ENCODE measurements around the gene ASIC2.

The ASIC2 gene

DNA sequence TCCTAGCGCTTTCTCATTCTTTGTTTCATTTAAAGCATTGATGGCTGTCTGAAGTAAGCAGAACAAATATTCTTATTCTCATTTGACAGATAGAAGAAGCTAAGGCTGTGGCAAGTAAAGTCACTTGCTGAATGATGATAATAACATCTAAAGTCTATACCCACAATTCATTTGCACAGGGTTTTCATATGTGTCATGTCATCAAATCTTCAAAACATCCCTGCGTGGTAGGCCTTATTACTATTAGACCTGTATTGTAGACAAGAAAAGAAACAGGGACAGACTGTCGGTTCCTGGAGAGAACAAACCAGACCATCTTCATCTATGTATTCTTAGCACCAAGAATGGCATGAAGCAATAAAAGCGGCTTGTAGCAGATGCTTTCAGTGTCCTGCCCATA lies 85.9 kb downstream of the ASIC2 start:
- H3K27ac ChIP-seq, result no peak overlapping the region
- TF ChIP-seq, protein P1, sequence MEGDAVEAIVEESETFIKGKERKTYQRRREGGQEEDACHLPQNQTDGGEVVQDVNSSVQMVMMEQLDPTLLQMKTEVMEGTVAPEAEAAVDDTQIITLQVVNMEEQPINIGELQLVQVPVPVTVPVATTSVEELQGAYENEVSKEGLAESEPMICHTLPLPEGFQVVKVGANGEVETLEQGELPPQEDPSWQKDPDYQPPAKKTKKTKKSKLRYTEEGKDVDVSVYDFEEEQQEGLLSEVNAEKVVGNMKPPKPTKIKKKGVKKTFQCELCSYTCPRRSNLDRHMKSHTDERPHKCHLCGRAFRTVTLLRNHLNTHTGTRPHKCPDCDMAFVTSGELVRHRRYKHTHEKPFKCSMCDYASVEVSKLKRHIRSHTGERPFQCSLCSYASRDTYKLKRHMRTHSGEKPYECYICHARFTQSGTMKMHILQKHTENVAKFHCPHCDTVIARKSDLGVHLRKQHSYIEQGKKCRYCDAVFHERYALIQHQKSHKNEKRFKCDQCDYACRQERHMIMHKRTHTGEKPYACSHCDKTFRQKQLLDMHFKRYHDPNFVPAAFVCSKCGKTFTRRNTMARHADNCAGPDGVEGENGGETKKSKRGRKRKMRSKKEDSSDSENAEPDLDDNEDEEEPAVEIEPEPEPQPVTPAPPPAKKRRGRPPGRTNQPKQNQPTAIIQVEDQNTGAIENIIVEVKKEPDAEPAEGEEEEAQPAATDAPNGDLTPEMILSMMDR (IDR thresholded peaks at IDR 0.05), result no peak
- no peak for TF ChIP-seq ZFX (IDR thresholded peaks at IDR 0.05; ENCODE audit: borderline replicate concordance)

DNA sequence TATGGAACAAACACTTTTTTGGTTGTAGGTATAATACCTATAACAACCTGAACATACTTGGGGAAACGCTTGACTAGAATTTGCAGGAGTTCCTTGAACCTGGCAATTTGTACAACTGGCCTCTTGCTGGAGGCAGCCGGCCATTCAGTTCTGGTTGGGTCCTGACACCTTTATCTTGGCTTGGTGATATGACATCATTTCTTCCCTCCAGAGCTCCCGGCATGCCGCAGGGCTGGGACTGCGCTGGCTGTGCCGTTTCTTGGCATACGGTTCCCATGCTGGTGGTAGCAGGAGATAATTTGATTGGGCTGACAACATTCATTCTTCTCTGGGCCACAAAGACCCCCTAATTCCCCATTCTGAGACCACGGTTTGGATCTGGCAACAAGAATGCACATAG lies 87.5 kb downstream of the ASIC2 start:
- no peak overlapping the region for H3K27ac ChIP-seq
- TF ChIP-seq ZFX (IDR thresholded peaks at IDR 0.05; ENCODE audit: borderline replicate concordance), result no peak
- TF ChIP-seq, protein P1 (IDR thresholded peaks at IDR 0.05), result no peak

DNA sequence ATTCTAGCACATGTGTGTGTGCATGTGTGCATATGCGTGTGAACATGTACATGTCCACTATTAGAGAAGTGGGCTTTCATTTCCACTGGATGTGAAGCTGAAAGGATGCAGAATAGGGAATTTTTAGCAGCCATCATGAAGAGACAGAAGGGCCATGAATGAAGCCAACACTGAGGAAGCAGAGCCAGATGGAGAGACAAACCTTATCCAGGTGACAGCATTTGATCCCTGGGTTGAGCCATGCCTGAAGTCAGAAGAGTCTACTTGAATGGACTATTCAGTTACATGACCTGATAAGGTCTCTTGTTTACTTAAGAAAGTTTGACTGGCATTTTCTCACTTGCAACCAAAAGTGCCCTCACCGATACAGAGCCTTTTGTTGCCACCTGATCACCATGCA lies 88.4 kb downstream of the ASIC2 start:
- TF ChIP-seq ZFX (IDR thresholded peaks at IDR 0.05; ENCODE audit: borderline replicate concordance), result no peak
- TF ChIP-seq, protein P1 (IDR thresholded peaks at IDR 0.05), result no peak
- H3K27ac ChIP-seq, result no peak overlapping the region

DNA sequence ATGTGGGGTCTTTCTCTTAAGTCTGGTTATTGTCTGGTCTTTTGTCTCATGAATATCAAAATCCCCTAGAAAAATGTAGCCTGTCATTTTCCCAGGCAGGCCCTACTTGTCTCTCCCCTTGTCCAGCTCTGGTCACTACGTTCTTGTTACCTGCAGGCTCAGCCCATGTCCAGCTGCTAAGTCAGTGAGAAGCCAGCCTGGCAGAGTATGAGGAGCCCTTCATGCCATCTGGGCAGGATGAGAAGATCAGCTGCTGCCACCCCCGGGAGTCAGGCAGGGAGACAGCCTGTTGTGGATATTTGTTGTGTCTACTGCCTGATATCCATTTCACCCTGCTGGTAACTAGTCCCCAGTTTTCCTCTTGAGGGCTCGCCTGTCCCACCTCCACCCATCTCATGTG lies 88.9 kb downstream of the ASIC2 start:
- TF ChIP-seq, protein P1 (IDR thresholded peaks at IDR 0.05), result no peak
- no peak for TF ChIP-seq ZFX (IDR thresholded peaks at IDR 0.05; ENCODE audit: borderline replicate concordance)

DNA sequence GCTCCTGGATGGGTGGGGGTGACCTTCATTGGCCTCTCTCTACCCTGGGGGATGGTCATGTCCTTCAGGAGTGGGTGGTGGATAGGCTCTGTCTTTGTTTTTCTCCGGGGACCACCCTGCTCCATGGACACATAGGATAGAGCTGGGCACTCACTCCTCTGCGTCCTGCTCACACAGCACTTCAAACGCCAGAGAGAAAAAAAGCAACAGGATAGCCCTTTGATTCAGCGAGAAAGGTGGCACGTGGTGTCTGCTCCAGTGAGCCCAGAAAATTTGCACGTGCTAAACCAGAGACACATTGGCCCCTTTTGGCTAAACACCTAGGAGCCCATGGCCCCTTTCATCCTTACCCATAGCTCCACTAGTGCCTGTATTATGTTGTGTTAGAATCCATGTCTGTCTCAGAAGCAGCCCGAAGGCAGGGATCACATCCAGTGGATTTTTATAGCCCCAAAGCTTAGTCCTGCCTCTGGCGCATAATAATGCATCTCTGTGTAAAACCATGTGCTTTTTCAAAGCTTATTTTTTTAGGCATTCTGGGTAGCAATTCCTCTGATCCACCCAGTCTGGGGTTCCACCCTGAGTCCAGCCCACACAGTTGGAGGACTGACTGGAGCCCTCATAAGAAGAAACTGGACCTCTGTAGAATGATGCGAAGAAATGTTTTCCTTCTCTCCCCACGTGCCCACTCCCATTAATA lies 90.1 kb downstream of the ASIC2 start:
- no peak overlapping the region for H3K27ac ChIP-seq
- TF ChIP-seq, protein P1 (IDR thresholded peaks at IDR 0.05), result no peak
- TF ChIP-seq ZFX (IDR thresholded peaks at IDR 0.05; ENCODE audit: borderline replicate concordance), result no peak

More for the DNA sequence above, 88.9 kb downstream of the ASIC2 start:
- no peak overlapping the region for H3K27ac ChIP-seq

DNA sequence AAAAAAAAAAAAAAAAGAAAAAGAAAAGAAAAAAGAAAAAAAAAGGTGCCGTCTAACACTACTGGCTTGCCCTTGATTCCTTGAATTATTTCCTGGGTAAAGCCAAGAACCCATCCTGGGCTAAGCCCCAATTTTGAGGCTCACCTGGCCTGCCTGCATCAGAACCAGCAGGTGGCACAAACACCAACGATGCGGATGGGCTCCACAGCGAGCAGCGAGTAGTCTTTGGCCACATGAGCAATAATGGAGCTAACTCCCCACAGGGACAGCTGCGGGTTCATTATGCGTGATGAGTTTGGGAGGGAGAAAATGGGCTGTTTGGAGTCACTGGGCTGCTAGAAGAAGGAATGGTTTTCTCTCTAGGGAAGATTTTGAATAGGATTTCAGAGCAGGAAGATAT lies 91.1 kb downstream of the ASIC2 start:
- no peak for TF ChIP-seq ZFX (IDR thresholded peaks at IDR 0.05; ENCODE audit: borderline replicate concordance)
- TF ChIP-seq, protein P1 (IDR thresholded peaks at IDR 0.05), result no peak
- no peak overlapping the region for H3K27ac ChIP-seq

DNA sequence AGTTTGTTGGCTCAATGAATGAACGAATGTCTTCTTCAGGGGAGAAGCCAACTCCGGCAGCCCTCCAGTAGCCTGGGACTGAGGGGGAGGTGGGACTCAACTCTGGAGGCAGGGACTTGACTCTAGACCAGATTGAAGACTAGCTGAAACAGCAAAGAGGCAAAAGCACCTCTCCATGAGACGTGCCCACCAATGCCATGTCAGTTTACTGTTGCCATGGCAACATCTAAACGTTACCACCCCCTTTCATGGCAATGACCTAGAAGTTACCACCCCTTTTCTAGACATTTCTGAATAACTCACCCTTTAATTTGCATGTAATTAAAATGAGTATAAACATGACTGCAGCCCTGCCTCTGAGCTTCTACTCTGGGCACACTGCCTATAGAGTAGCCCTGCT lies 91.8 kb downstream of the ASIC2 start:
- no peak overlapping the region for H3K27ac ChIP-seq
- TF ChIP-seq ZFX (IDR thresholded peaks at IDR 0.05; ENCODE audit: borderline replicate concordance), result no peak

DNA sequence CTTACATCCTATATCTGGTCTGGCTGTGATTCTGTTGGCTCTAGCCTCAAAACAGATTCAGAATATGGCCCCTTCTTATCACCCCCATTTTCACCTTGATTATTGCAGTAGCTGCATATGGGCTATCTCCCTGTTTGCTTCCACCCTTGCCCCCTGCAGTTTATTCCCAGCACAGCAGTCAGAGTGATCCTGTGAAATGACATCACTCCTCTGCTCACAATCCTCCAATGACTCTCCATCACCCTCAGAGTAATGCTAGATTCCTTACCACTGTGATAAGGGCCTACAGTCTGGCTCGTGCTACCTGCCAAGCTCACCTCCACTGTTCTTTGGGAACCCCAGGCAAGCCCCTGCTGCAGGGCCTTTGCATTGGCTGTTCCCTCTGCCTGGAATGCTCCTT lies 92.5 kb downstream of the ASIC2 start:
- TF ChIP-seq, protein P1 (IDR thresholded peaks at IDR 0.05), result no peak
- TF ChIP-seq ZFX (IDR thresholded peaks at IDR 0.05; ENCODE audit: borderline replicate concordance), result no peak
- H3K27ac ChIP-seq, result no peak overlapping the region
